NT2/D1 (cell line): ENCODE results near the gene GDF7.

Source experiments
- YY1 ChIP-seq: IDR thresholded peaks from 2 replicates; pipeline ENCODE4 v1.6.1; 2011; ENCODE audit not compliant: insufficient read length, insufficient read depth
- ZNF274 ChIP-seq: IDR thresholded peaks from 2 replicates; pipeline ENCODE4 v1.6.1; 2011; ENCODE audit warnings: mild to moderate bottlenecking, low read depth, low read length

GRCh38 chr2:20691076-20691734 is 24.3 kb downstream of the GDF7 start:
- TF ChIP-seq ZNF274 = no peak
- TF ChIP-seq YY1 = no peak
